Retinal pigment epithelial cell (primary cell): ENCODE data around the gene GTF3C5.

Experiments
- DNase-seq: peaks from one replicate; pipeline ENCODE4 v3.0.0-alpha.2; 2010; ENCODE audit warnings: low read depth
- H3K4me3 ChIP-seq: 2 replicates; pipeline ENCODE4 v1.5.1; 2011; ENCODE audit warnings: mild to moderate bottlenecking, low read length, control low read depth, moderate library complexity
- TF ChIP-seq, protein P1 (sequence below): conservative IDR thresholded peaks from 2 replicates; pipeline ENCODE4 v1.5.1; 2011; ENCODE audit warnings: low read depth, low read length, control low read depth, inconsistent platforms

GTF3C5 gene

DNA sequence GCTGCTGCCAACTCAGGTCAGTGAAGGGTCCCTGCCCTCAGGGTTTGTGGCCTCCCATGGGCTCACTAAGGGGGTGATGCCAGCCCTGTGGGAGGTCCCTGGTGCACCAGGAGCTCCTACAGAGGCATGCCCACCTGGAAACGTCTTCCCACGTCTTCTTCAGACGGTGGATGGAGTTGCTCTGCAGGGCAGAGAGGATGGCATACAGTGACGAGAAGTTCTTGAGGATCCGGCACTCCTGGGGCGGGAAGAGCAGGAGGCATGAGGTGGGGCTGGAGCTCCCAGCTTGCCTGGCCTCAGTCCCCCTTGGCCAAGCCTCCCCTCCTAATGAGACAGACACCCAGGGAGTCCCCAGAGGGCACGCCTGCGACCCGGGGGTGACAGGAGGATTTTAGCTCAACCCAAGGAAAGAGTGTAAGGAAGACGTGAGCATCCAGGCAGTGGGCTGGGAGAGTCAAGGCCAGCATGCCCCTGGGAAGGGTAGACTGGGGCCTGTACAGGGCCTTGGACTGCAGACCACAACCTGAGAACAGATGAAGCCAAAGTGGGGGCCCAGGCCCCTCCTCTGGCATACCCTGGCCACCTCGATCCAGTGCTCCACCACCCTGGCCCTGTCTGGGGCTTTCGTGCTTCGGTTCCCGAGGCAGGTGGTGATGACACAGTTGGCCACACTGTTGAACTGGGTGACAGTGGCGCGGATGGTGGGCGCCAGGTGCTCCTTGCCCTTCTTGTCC lies 75.9 kb downstream of the GTF3C5 start:
- H3K4me3 ChIP-seq, result no peak overlapping the region
- DNase-seq, result no peak
- TF ChIP-seq, protein P1, sequence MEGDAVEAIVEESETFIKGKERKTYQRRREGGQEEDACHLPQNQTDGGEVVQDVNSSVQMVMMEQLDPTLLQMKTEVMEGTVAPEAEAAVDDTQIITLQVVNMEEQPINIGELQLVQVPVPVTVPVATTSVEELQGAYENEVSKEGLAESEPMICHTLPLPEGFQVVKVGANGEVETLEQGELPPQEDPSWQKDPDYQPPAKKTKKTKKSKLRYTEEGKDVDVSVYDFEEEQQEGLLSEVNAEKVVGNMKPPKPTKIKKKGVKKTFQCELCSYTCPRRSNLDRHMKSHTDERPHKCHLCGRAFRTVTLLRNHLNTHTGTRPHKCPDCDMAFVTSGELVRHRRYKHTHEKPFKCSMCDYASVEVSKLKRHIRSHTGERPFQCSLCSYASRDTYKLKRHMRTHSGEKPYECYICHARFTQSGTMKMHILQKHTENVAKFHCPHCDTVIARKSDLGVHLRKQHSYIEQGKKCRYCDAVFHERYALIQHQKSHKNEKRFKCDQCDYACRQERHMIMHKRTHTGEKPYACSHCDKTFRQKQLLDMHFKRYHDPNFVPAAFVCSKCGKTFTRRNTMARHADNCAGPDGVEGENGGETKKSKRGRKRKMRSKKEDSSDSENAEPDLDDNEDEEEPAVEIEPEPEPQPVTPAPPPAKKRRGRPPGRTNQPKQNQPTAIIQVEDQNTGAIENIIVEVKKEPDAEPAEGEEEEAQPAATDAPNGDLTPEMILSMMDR, result no peak

DNA sequence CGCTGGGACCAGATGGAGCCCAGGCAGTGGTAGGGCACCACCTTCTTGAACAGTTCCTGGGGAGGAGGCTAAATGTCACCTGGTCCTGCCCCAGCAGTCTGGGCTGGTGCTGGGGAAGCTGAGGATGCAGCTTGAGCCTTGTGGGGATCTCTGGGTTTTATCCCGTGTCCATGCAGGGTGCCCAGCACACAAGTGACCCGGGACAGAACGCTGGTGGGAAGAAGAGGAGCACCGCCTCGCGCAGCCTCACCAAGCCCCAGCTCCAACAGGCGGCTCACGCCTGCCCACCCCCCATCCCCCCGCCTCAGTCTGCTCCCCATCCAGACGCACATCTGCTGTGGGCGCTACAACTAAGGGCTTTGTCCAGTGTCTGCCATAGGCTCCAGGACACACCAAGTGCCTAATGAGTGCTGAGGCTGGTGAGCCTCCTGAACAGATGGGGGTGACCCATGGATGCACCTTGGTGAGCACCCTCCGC lies 76.5 kb downstream of the GTF3C5 start:
- DNase-seq, result no peak
- TF ChIP-seq, protein P1, result no peak
- no peak overlapping the region for H3K4me3 ChIP-seq
